ENCODE results near the gene UBASH3A.

The UBASH3A gene

GRCh38 chr21:42434884-42435283, 31.2 kb downstream of the UBASH3A start:
- DNase-seq, result no peak

DNA sequence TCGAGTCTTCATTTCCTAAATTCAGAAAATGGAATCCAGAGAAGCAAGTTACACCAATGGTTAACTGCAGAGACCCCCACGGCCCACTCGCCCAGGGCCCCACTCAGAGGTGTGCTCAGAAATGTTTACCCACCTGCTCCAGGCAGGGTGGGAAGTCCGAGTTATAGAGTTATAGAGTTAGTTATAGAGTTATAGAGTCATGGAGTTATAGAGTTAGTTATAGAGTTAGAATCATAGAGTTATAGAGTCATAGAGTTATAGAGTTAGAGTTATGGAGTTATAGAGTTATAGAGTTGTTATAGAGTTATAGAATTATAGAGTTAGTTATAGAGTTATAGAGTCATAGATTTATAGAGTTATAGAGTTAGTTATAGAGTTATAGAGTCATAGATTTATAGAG, 31.7 kb downstream of the UBASH3A start:
- DNase-seq, result no peak

DNA sequence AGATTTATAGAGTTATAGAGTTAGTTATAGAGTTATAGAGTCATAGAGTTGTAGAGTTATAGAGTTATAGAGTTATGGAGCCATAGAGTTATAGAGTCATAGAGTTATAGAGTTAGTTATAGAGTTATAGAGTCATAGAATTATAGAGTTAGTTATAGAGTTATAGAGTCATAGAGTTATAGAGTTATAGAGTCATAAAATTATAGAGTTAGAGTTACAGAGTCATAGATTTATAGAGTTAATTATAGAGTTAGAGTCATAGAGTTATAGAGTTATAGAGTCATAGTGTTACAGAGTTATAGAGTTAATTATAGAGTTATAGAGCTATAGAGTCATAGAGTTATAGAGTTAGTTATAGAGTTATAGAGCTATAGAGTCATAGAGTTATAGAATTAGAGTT, 32.1 kb downstream of the UBASH3A start:
- no peak for DNase-seq

DNA sequence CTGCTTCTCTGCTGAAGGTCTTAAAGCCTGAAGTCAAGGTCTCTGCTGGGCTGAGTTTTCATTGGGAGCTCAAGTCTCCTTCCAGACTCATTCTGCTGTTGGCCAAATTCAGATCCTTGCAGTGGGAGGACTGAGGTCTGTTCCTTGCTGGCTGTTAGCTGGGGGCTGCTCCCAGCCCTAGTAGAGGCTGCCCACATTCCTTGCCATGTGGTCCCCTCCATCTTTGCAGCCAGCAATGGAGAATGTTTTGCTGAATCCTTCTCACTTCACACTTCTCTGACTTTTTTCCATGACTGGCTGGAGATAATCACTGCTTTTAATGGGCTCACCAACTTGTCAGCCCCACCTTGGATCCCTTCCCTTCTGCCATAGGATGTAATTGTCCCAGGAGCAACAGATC, 33.2 kb downstream of the UBASH3A start:
- no peak for DNase-seq

DNA sequence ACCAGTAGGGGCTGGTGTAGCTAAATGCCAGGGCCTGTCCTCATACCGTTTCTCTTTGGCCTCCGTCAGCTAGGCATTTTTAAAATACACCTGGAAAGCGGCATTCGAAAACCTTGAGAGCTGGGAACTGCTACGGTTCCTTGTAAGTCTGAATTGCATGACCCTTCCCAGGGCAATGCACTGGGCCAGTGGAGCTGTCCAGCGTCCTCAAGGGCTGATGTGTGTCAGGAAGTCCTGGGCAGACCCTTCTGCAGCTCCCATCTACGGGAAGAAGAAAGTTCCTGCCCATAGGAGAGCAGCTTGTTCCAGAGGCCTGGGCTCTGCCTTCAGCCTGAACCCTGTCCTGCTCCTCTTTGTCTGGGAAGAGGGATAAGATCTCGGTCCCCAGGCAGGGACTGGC, 34.1 kb downstream of the UBASH3A start:
- DNase-seq, result no peak

DNA sequence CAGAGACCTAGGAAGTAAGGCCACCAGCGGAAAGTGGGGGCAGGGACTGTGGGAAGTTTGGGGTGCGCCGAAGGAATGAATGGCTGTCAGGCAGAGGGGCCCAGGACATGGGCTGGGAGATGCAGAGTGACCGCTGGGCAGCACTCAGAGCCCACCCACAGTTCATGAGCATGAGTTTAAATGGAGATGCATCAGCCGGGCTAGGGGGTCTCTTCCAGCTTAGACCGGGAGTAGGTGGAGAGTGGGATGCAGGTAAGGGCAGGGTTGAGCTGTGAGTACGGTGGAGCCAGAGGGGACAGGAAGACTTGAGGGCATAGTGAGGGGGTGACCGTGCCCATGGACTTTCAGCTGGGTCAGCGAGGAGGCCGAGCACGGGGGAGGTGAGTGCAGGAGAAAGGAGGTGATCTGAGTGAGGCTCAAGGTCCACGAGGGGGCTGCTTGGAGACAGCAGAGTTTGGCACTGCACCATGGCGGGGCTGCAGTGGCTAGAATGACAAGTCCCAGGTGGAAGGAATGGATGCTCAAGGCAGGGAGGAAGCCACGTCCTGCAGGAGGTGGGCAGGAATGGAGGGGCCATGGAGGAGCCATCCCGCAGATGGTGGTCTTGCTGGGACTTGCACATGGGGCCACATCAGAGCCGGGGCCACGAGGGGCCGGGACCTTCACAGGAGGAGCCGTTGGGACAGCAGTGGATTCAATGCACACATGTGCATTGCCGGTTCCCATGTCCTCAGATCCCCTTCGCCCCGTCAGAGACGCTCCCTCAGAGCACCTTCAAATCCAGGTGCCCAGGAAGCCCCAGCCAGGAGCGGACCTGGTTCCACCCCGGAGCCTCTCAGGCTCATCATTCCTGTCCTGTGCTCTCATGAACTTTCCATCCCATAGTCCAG, 34.9 kb downstream of the UBASH3A start:
- DNase-seq, result no peak

DNA sequence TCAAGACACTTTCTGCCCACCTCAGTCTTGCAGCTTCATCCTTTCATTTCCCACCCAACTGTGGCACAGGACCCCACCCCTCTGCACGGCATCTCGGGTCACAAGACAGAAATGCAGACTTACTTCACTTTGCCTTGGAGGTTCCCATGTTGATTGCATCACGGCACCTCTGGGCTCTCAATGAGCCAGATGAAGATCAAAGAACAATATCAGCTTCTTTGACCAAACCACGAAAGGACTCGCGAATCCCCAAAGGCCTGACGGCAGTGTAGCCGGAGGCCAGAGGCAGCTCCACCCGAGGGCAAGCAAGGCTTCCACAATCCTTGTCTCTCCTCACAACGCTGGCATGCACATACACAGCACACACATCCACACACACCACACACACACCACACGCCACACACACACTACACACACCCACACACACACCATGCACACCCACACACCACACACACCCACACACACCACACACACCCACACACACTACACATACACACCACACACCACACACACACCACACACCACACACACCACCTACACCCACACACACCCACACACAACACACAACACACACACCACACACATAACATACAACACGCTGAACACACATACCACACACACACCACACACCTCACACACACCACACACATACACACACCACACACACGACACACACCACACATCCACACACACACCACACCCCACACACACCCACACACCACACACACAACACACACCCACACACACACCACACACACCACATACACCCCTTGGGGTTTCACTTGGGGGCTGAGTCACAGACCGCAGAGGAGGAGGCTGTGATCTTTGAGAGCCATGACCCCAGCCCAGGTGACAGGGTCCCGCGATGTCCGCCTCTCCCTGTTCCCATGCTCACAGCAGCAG, 35.8 kb downstream of the UBASH3A start:
- no peak for DNase-seq

- DNase-seq, result no peak
These were observed 36.6 kb downstream of the UBASH3A start for GRCh38 chr21:42440187-42440792.

GRCh38 chr21:42441963-42442362, 38.3 kb downstream of the UBASH3A start:
- DNase-seq, result no peak

DNA sequence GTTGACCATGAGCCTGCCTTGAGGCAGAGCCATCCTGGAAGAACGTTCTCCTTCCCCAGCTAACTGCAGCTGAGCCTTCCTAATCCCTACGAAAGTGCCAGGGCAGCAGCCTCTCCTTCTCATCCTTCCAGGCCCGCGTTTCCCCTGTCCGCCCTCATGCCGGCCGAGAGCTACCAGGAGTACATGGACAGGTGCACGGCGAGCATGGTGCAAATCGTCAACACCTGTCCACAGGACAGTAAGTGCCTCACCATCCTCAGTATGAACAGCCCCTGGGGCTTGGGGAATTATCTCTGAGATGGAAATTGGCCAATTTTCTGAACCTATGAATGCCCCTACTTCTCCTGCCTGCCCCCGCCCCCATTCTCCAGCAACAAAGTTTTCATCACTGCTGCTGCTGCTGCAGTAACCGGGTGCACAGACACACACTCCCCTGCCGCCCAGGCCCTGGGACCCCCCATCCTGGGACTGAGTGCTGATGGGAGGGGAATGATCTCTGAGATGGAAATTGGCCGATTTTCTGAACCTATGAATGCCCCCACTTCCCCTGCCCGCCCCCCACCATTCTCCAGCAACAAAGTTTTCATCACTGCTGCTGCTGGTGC, 39.6 kb downstream of the UBASH3A start:
- no peak for DNase-seq

GRCh38 chr21:42443876-42444744, 40.4 kb downstream of the UBASH3A start:
- no peak for DNase-seq

DNA sequence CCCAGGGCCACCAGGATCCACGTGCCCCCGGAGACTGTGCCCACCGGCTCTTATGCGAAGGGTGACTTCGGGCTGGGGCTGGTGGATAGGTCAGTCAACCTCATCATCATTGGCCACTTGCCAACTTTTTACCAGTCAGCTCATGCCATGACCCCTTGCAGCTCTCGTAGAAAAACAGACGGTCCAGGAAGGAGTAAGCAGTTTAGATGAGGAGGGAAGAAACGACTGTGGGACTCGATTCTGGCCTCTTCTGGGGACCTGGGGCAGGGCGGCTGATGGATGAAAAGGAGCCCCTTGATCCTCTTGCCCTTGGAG, 41.0 kb downstream of the UBASH3A start:
- DNase-seq, result no peak

- DNase-seq, result no peak
These were observed 41.6 kb downstream of the UBASH3A start for GRCh38 chr21:42445311-42445710.

GRCh38 chr21:42446531-42446930, 42.8 kb downstream of the UBASH3A start:
- DNase-seq, result no peak

GRCh38 chr21:42447182-42447581, 43.5 kb downstream of the UBASH3A start:
- no peak for DNase-seq

- DNase-seq, result no peak
These were observed 44.0 kb downstream of the UBASH3A start for GRCh38 chr21:42447732-42448131.

- no peak for DNase-seq
These were observed 45.0 kb downstream of the UBASH3A start for GRCh38 chr21:42448686-42449085.

GRCh38 chr21:42451941-42452340, 48.2 kb downstream of the UBASH3A start:
- no peak for DNase-seq

GRCh38 chr21:42452401-42453223, 48.9 kb downstream of the UBASH3A start:
- DNase-seq, result no peak

GRCh38 chr21:42453224-42453985, 49.7 kb downstream of the UBASH3A start:
- DNase-seq, result no peak

Data from NCI-H1105 treated with DMSO at 0.1 percent for 48 hours (cell line).